HG03095 (cell line): ENCODE results near the gene RNPC3.
"Not testable (repeated sequence)": the region's sequence is repeated elsewhere in the genome, so short reads cannot be mapped to it uniquely, and the experiment has no call there.

ENCODE experiments used
- ATAC-seq: cut with Tn5 transposase; IDR thresholded peaks from one replicate; pipeline ENCODE4 v1.9.1; 2021; ENCODE audit warnings: moderate library complexity; ENCODE audit not compliant: unreplicated experiment

Gene RNPC3

DNA sequence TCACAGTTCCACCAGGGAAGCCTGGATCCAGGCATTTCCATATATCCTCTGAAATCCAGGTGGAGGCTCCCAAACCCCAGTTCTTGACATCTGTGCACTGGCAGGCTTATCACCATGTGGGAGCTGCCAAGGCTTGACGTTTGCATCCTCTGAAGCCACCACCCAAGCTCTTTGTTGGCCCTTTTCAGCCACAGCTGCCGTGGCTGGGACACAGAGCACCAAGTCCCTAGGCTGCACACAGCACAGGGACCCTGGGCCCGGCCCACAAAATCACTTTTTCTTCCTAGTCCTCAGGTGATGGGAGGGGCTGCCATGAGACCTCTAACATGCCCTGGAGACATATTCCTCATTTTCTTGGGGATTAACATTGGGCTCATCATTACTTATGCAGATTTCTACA, 22.3 kb downstream of the RNPC3 start:
- no peak for ATAC-seq

DNA sequence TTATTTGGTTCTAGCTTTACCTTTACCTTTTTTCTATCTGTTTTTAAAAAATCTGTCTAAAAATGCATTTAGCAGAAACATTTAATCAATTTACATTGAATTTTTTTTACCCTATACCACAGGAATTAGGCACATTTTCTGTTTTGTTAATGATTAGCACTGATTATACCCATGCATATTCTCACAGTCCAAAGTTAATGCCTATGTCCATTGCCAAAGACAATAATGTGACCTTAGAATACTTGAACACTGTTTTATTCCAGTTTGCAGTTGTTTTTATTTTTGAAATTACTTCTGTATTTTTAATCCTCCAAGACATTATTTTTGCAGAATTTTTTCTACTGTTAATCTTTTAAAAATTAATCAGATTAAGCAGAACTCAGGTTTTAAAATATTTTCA, 34.9 kb downstream of the RNPC3 start:
- ATAC-seq = no peak

DNA sequence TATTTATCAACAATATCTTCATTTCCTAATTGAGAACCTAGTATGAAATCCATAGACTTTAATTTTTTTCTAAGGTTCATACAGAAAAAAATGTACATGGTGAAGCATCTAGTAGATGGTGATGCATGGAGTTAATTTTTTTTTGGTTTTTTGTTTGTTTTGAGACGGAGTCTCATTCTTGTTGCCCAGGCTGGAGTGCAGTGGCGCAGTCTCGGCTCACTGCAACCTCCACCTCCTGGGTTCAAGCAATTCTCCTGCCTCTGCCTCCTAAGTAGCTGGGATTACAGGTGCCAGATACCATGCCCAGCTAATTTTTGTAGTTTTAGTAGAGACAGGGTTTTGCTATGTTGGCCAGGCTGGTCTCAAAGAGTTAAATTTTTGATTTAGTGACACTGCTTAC, 35.6 kb downstream of the RNPC3 start:
- ATAC-seq = not testable (repeated sequence)

DNA sequence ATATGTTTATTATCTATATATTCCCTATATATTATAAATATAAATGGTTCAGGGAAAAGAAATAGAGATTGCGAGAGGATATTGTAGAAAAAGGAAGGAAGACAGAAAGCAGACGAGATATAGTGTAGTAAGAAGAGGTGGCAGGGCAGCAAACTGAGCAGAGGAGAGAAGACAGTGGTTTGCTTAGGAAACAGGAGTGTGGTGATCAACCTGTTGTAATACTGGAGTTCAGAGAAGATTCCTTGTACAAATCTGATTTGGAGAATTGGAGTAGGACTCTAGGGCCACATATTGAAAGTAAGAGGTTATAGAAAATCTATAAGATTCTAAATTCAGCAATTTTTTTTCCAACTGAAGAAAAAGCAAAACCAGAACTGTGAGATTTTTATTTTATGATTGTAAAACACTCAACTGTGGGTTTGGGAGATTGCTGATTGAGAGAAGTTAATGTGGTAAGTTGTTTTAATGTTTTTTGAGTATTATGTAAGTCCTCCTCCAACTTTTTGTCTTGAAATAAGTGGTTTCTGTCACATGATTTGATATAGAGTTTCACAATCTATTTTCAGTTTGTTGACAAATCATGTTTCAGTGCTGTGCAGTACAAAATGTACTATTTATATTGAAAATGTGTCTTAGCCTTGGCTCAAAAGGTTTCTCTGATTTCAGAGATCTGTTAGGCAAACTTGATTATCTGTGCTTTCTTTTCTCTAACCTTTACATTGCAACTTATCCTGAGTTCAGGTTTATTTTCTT, 36.3 kb downstream of the RNPC3 start:
- peak; percentile 87 for ATAC-seq

DNA sequence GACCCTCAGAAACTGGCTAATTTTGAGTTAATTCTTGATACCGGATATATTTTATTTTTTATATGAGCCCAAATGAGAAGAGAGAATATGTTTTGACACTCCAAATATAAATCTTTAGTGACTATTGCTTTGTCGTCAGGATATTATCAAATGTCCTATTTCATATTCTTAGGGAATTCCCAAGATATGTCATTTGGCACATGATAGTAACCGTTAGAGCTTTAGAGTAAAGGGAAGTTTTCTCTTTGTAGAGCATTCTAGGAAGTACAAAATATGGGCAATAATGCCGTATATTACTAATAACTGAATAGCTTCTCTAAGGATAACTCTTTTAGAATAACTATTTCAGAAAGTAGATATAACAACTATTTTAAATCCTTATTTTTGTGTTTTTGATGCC, 37.6 kb downstream of the RNPC3 start:
- no peak for ATAC-seq

DNA sequence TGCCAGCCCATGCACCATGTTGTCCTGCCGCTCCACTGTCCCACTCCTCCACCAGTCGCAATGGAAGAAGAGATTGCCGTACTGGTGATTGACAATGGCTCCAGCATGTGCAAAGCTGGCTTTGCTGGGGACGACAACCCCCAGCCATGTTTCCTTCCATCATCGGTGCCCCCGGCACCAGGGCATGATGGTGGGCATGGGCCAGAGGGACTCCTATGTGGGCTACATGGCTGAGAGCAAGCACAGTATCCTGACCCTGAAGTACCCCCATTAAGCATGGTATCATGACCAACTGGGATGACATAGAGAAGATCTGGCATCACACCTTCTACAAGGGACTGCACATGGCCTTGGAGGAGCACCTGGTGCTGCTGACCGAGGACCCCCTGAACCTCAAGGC, 44.0 kb downstream of the RNPC3 start:
- no peak for ATAC-seq

DNA sequence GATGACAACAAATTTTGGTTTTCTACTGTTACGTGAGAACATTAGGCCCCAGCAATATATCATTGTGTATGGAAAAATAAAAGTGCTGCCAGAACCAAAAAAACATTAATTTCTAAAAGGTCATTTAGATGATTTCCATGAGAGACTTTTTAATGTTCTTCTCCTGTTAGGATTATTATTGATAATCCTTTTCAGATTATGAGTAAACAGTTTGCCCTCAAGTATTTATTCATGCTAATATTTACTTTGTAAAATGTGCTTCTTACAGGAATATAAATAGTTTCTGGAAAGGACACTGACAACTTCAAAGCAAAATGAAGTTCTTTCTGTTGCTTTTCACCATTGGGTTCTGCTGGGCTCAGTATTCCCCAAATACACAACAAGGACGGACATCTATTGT, 45.8 kb downstream of the RNPC3 start, which contains the start of gene AMY2B:
Gene AMY2B (plus strand): TSS at position 301 of the 400 bp plus-strand sequence. CDS start 14 bp downstream, at position 315.
- ATAC-seq = not testable (repeated sequence)

DNA sequence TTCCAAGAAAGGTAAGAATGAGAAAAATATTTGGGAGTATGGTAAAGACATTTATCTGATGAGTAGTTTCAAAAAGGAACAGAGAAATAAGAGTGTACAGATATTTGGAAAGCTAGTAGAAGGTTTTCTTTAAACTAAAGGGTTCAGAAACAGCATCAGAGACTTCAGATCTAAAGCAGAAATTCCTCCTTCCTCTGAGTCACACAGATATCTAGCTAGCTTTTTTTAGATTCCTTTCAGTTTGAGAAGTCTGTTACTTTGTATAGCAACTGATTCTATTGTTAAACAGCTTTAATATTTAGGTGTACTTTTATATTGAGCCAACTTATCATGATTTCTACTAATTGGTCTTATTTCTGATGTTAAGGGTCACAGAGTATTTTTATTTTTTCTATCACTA, 50.6 kb downstream of the RNPC3 start:
- peak; percentile 70 for ATAC-seq

DNA sequence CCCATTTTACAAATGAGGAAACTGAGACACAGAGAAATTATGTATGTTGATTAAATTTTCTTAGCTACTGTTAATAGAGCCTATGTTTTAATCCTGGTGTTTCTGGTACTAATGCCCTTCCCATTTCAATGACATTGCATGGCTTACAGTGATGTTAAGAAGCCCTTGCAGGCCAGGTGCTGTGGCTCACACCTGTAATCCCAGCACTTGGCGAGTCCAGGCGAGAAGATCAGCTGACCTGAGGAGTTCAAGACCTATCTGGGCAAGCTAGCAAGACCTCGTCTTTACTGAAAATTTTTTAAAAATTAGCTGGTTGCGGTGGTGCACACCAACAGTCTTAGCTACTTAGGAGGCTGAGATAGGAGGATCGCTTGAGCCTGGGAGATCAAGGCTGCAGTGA, 51.3 kb downstream of the RNPC3 start:
- ATAC-seq = not testable (repeated sequence)

DNA sequence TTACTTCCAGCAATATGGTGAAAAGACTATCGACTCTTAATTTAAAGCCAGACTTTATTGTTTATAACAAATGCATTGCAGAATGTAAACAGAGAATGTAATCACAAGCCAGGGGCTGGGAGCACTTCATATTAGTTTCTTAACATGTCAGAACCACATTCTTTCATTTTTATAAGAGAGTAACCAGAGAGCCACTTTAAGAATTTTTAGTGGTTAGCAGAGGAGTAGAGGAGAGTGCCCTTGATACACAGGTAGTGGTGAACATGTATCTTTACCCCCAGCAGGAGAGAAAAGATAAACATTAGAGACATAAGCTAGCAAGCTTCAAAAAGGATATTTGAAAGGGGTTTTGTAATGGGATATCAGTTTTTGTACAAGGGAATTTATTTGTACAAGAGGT, 57.0 kb downstream of the RNPC3 start:
- ATAC-seq = no peak

DNA sequence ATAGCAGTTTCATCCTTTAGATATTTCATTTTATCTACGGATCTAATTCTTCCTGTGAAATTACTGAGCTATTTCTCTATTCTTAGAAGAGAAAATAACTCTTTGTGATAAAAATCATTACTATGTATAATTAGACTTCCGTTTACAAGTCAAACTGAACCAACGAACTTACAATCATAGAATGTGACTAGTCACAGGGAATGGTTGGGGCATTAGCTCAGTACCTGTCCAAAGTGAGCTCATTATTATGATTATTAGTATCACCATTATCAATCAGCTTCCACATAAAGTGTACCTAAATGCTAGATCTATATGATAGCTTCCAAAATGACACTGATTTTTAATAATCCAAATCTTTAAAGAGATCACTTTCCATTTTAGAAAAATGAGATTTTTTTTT, 58.4 kb downstream of the RNPC3 start:
- no peak for ATAC-seq

DNA sequence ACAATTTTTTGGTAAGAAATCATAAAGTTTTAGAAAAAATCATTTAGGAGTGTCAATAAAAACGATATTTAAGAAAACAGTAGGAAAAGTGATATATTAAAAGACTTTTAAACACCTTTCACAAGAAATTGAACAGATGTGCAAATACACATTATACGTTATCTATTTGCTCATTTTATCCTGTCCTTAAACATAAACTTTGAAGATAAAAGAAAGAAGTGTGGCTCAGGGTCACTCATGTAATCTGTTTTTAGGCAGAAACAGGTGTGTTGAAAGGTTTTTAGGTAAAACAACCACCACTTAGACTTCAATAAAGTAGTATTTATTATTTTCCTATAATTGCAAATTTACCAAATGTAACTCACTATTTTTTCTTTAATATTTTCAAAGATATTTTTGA, 59.0 kb downstream of the RNPC3 start:
- ATAC-seq = no peak

DNA sequence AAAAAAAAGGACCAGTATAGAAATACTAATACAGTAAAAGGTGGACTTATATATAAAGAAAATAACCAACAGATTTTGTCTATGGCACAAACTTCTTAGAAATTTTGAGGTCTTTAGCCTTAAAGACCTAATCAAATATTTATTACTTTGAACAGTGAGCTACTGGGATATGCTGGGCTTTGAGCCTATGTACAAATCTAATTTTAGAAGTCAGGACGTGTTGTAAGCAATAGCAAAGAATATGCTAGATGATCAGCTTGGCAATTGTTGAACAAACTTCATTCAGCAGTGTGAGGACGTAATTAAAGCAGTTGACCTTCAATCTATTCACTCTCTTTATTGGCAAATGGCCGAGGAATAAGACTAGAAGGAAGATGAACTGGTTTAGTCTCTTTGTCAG, 77.2 kb downstream of the RNPC3 start:
- not testable (repeated sequence) for ATAC-seq
